ENCODE data around the gene ATG2A. TPM values are rescaled to one million over a fixed set of nuclear protein-coding genes. Genes with fewer than 3 reads are reported as not detected.

The ATG2A gene
- total and polyA plus RNA-seq, 7 donors: 11.0 to 21.6 (median 19.5) TPM

DNA sequence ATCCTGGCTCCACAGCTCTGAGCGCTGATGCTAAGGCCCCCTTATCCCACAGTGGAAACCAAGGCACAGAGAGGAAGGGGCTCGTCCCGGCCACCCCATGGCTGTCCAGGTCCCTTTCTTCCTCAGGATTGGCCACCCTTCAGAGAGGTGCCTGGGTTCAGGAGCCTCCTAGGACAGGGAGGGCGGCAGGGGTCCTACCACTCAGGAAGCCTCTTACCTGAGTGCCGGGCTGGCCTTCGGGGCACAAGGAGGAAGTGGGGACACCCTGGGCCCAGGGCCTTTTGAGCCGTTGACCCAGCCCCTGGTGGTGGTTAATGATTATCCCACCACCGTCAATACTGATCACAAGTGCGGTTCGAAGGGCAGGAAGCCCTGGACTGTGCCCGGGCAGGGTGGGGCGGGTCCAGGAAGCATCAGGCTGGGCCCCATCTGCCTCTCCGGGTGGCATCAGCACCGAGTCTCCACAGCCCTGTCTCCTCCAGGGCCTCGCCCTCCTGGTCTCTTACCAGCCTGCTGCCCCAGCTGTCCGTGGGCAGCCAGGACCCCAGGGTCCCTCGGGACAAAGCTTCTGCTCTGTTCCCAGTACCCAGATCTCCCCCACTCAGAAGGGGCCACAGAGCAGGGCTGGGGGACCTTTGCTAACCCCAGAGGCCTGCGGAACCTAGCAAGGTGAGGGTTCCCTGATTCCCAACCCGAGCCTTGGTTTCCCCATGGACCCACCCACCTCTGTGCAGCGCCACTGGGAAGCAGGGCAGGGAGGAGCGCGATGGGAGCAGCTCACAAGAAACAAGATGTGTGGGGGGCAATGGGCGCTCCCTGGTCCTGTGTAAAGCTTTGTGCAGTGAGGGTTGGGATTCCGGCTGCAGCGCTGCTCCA lies 23.6 kb downstream of the ATG2A start:
- H3K4me3 ChIP-seq: no peak overlapping the region
- no peak overlapping the region for H3K27ac ChIP-seq
- H3K4me1 ChIP-seq: no peaks in the 10 kb centered on the region
- TF ChIP-seq, protein P1, sequence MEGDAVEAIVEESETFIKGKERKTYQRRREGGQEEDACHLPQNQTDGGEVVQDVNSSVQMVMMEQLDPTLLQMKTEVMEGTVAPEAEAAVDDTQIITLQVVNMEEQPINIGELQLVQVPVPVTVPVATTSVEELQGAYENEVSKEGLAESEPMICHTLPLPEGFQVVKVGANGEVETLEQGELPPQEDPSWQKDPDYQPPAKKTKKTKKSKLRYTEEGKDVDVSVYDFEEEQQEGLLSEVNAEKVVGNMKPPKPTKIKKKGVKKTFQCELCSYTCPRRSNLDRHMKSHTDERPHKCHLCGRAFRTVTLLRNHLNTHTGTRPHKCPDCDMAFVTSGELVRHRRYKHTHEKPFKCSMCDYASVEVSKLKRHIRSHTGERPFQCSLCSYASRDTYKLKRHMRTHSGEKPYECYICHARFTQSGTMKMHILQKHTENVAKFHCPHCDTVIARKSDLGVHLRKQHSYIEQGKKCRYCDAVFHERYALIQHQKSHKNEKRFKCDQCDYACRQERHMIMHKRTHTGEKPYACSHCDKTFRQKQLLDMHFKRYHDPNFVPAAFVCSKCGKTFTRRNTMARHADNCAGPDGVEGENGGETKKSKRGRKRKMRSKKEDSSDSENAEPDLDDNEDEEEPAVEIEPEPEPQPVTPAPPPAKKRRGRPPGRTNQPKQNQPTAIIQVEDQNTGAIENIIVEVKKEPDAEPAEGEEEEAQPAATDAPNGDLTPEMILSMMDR (IDR thresholded peaks at IDR 0.05): no peak
- peaks cover 0 to 32% of the 10 kb centered on the region in 2 donors for H3K36me3 ChIP-seq (ENCODE audit: insufficient read depth in 1 of 2, low read depth in 1 of 2)
- intact Hi-C loops (cut with DNase I): loop anchor here (1.0 to 2.0 kb wide), 2 partner anchors 46 to 47 kb away; no protein-coding TSS in a partner anchor
- H3K27me3 ChIP-seq (ENCODE audit: insufficient read depth in 3 of 3, low read length in 2 of 3): no peaks in the 10 kb centered on the region
- ATAC-seq: peak in 1 of 4 donors; percentile 7
- WGBS, 3 donors: 71 to 75% (median 75%) methylated on average over 23 to 25 of the region's 25 CpGs
- DNase-seq: no peak
- no peaks in the 10 kb centered on the region for H3K9me3 ChIP-seq

DNA sequence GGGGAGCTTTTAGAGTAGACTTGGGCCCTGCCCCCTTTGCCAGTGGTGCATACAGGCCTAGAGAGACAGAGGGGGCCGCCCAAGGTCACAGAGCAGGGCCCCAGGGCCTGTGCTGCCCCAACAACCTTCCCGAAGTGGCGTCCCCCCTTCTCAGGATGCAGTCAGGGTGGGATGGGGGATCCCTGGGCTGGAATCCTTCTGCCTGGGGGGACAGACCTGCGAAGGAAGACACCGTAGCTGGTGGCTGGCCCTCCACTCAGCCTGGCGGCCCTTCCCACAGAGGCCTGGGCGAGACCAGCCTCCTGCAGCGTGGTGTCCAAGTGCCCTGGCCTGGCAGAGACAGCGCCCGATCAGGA lies 24.2 kb downstream of the ATG2A start:
- DNase-seq (peak in 1 of 2 donors; percentile 15), ATAC-seq (no peak)
- Histone ChIP-seq H3K4me1 (peaks cover under 1% of the 10 kb centered on the region), H3K36me3 (ENCODE audit: insufficient read depth in 1 of 2, low read depth in 1 of 2) (peaks cover 0 to 26% of the 10 kb centered on the region in 2 donors), H3K27ac (peak overlapping the region; percentile 23), H3K9me3 (no peaks in the 10 kb centered on the region), H3K4me3 (no peak overlapping the region), H3K27me3 (ENCODE audit: insufficient read depth in 3 of 3, low read length in 2 of 3) (no peaks in the 10 kb centered on the region)
- intact Hi-C loops (cut with DNase I): loop anchor here in 1 of 2 donors (2.0 kb wide), 1 partner anchor 46 kb away; no protein-coding TSS in a partner anchor
- 84 to 90% (median 90%) methylated on average over 9 to 10 of the region's 10 CpGs for WGBS, 3 donors
- TF ChIP-seq, protein P1 (IDR thresholded peaks at IDR 0.05): no peak

DNA sequence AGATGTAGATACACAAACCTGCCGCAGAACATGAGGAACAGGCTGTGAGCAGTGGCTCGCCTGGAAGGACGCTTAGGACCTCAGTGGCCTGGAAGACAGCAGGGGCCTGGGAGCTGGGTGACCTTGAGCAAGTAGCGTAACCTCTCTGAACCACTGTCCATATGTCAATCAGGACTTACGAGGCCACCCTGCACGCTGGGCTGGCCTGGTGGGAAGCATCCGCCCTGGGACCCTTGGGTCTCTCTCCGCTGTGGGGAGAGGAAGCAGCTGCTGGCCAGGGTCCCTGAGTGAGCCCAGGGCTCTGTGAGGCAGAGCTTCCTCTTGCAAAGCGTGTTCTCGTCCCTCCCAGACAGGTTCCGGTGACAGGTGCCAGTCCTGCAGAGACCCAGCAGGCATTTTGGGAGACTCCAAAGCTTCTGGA lies 24.6 kb downstream of the ATG2A start:
- intact Hi-C loops (cut with DNase I): loop anchor here in 1 of 2 donors (2.0 kb wide), 1 partner anchor 46 kb away; no protein-coding TSS in a partner anchor
- Histone ChIP-seq H3K27ac (peak overlapping the region; percentile 23), H3K36me3 (ENCODE audit: insufficient read depth in 1 of 2, low read depth in 1 of 2) (peaks cover 0 to 22% of the 10 kb centered on the region in 2 donors), H3K4me1 (peaks cover 2% of the 10 kb centered on the region), H3K4me3 (no peak overlapping the region), H3K27me3 (ENCODE audit: insufficient read depth in 3 of 3, low read length in 2 of 3) (no peaks in the 10 kb centered on the region), H3K9me3 (no peaks in the 10 kb centered on the region)
- 70 to 81% (median 73%) methylated on average over 11 of the region's 11 CpGs for WGBS, 3 donors
- no peak for DNase-seq
- no peak for ATAC-seq
- TF ChIP-seq, protein P1 (IDR thresholded peaks at IDR 0.05): no peak

DNA sequence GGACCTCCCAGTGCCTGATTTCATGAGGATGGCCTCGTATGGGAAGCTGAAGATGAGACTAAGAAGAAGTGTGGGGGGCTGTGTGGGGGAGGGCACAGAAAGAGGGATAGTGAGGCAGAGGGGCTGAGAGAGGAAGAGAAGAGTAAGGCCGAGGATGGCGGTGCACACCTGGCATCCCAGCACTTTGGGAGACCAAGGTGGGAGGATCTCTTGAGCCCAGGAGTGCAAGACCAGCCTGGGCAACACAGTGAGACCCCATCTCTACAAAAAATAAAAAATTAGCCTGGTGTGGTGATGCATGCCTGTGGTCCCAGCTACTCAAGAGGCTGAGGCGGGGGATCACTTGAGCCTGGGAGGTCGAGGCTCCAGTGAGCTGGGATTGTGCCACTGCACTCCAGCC lies 25.1 kb downstream of the ATG2A start:
- WGBS, 3 donors: 77 to 93% (median 82%) methylated on average over 5 of the region's 5 CpGs
- Histone ChIP-seq H3K27me3 (ENCODE audit: insufficient read depth in 3 of 3, low read length in 2 of 3) (no peaks in the 10 kb centered on the region), H3K4me3 (no peak overlapping the region), H3K9me3 (no peaks in the 10 kb centered on the region), H3K36me3 (ENCODE audit: insufficient read depth in 1 of 2, low read depth in 1 of 2) (peaks cover 0 to 16% of the 10 kb centered on the region in 2 donors), H3K4me1 (peaks cover 6% of the 10 kb centered on the region), H3K27ac (no peak overlapping the region)
- no peak for ATAC-seq
- TF ChIP-seq, protein P1 (IDR thresholded peaks at IDR 0.05): no peak
- DNase-seq: no peak
- intact Hi-C loops (cut with DNase I): loop anchor here in 1 of 2 donors (2.0 kb wide), 1 partner anchor 45 kb away; no protein-coding TSS in a partner anchor

Data from psoas muscle (tissue), 8 donors.